ENCODE measurements around the gene VASP.

- TF ChIP-seq CTCF (conservative IDR thresholded peaks at IDR 0.05 in 1 of 2, IDR thresholded peaks at IDR 0.05 in 1 of 2; ENCODE audit: low read depth in 1 of 2, low read length in 2 of 2) (no peak), EZH2 (IDR thresholded peaks at IDR 0.05; ENCODE audit: low read length, missing control alignments) (no peak)
These were observed 67.2 kb downstream of the VASP start for GRCh38 chr19:45574526-45574925.

All from fibroblast of lung (primary cell).